Measurements from ENCODE around the gene ETV5.

The ETV5 gene

DNA sequence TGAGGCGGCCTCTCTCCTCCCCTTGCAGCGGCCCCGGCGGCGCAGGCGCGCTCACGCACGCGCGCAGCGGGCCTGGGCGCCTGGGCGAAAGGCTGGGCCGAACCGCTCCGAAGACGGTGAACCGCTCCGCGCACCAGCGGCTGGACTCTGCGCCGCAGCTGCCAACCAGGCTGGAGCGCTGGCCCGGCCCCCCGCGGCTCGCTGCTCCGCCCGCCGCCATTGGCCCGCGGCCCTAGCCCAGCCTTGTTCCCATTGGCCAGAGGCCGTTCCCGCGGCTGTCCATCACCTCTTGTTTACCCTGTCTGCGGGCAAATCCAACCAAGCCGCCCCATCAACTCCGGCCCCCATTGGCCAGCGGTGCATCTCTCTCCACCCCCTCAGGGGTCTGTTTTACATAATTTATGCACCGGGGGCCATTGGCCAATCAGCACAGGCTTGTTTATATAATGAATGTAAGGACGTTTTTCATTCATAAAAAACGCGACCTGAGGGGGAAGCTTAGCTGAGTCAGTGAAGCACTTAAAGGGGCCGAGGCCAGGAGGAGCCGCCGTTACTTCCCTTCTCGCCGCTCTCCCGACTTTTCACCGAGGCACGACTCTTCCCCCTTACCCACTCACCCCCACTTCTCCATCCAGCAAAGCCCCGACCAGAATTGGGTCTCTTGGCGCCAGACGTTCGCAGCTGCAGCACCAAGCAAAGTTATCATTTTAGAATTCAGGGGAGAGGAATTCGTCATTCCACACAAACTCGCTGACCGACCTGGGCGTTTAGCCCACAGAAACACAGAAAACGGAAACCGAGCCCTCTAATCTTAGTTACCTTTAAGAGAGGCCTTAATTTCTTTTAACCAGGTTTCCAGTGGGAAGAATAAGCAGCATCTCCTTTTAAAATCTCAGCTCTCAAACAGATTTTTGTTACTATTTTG is at the start of gene ETV5:
Gene ETV5 (minus strand): TSS at position 149 of the 925 bp plus-strand sequence. CDS start 3,221 bp downstream, outside the sequence.
- H3K27me3 Mint-ChIP-seq (ENCODE audit: low read depth), result peaks cover 85% of the 10 kb centered on the region

DNA sequence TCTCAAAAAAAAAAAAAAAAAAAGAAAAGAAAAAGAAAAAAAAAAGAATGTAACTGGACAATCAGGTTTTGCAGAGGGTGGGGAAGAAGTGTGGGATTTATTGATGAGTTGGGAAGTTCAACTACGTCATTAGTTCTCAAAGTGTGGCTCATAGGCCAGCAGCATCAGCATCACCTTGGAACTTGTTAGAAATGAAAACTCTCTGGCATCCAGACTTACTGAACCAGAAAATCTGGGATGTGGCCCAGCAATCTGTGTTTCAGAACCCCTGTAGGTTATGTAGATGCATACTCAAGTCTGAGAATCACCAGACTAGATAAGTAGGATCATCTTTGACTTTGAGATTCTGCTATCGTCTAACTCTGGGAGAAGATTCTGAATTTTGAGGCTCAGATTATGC is 45.8 kb upstream of the ETV5 start:
- no peak for DNase-seq (ENCODE audit: low spot score)
- Mint-ChIP-seq H3K4me3 (no peak overlapping the region), H3K36me3 (ENCODE audit: low read depth) (no peaks in the 10 kb centered on the region)

More for the DNA sequence above, at the start of gene ETV5:
- H3K4me3 Mint-ChIP-seq, result peak within 1 kb of the TSS; percentile 89
- H3K9me3 Mint-ChIP-seq, result no peaks in the 10 kb centered on the region
- peak within 1 kb of the TSS; percentile 34 for H3K27ac Mint-ChIP-seq
- DNase-seq (ENCODE audit: low spot score), result peak; percentile 91
- H3K4me1 Mint-ChIP-seq (ENCODE audit: low read depth), result peaks cover 27% of the 10 kb centered on the region
- H3K36me3 Mint-ChIP-seq (ENCODE audit: low read depth), result no peaks in the 10 kb centered on the region

GRCh38 chr3:186152889-186153292 is 44.0 kb upstream of the ETV5 start:
- H3K27me3 Mint-ChIP-seq (ENCODE audit: low read depth), result peaks cover 51% of the 10 kb centered on the region
- DNase-seq (ENCODE audit: low spot score), result no peak
- no peak overlapping the region for H3K27ac Mint-ChIP-seq
- no peaks in the 10 kb centered on the region for H3K9me3 Mint-ChIP-seq
- H3K36me3 Mint-ChIP-seq (ENCODE audit: low read depth), result no peaks in the 10 kb centered on the region
- H3K4me1 Mint-ChIP-seq (ENCODE audit: low read depth), result peaks cover 6% of the 10 kb centered on the region
- H3K4me3 Mint-ChIP-seq, result no peak overlapping the region

More for the DNA sequence above, 45.8 kb upstream of the ETV5 start:
- peaks cover 52% of the 10 kb centered on the region for H3K27me3 Mint-ChIP-seq (ENCODE audit: low read depth)
- peaks cover 6% of the 10 kb centered on the region for H3K4me1 Mint-ChIP-seq (ENCODE audit: low read depth)
- H3K27ac Mint-ChIP-seq, result no peak overlapping the region
- no peaks in the 10 kb centered on the region for H3K9me3 Mint-ChIP-seq

DNA sequence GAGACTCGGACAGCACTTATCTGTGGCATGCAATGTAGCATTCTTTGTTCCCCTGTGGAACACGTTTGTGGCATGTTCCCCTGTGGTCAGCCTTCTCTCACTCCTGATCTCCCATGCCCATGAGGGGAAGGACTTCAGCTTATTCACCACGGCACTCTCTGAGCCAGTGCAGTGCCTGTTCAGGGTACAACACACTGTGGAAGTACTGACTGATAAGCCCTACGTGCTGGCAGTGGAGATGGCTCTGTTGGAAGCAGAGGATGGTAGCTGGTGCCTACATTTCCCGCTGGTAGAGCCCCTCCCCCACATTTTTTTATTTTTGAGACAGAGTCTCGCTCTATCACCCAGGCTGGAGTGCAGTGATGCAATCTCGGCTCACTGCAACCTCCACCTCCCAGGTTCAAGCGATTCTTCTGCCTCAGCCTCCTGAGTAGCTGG is 43.5 kb upstream of the ETV5 start:
- Mint-ChIP-seq H3K27me3 (ENCODE audit: low read depth) (peaks cover 49% of the 10 kb centered on the region), H3K4me1 (ENCODE audit: low read depth) (peaks cover 6% of the 10 kb centered on the region), H3K4me3 (no peak overlapping the region)

DNA sequence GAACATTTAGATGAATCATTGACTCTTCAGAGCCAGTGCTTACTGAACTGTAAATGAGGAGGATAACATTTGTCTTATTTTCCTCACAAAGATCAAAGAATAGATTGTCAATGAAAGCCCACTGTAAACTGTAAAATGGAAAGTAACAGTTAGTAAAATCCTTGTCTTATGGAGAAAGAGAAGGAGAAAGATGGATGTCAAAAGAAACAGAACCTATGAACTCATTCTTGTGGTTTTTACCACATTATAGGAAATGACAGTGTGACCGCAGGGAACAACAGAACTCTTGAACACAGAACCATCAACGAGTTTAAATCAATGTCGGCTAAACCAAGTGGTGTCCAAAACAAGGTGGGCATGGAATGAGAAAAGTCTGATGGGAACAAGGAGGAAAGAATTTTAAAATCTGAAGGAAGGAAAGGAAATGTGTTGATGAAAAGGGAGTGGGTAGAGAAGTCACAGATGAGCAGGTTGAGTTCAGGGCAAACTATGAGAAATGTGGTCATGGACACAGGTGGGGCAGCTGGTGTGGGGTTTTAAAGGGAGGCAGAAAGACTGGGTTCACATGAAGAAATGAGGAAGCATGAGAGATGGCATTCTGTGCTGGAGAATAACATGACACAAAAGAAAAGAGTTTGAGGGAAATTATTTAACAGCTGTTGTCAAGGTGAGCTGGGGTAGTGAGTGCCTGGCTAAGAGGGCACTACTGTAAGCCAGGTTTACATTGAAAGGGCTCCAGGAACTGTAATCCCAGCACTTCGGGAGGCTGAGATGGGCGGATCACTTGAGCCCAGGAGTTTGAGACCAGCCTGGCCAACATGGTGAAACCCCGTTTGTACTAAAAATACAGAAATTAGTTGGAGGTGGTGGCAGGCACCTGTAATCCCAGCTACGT is 42.4 kb upstream of the ETV5 start:
- no peak overlapping the region for H3K27ac Mint-ChIP-seq
- H3K36me3 Mint-ChIP-seq (ENCODE audit: low read depth), result no peaks in the 10 kb centered on the region
- H3K27me3 Mint-ChIP-seq (ENCODE audit: low read depth), result peaks cover 53% of the 10 kb centered on the region
- H3K9me3 Mint-ChIP-seq, result no peaks in the 10 kb centered on the region
- no peak for DNase-seq (ENCODE audit: low spot score)
- H3K4me1 Mint-ChIP-seq (ENCODE audit: low read depth), result peaks cover 6% of the 10 kb centered on the region
- H3K4me3 Mint-ChIP-seq, result peak overlapping the region; percentile 25

More for the DNA sequence above, 43.5 kb upstream of the ETV5 start:
- Mint-ChIP-seq H3K9me3 (no peaks in the 10 kb centered on the region), H3K36me3 (ENCODE audit: low read depth) (no peaks in the 10 kb centered on the region), H3K27ac (no peak overlapping the region)
- DNase-seq (ENCODE audit: low spot score), result no peak

DNA sequence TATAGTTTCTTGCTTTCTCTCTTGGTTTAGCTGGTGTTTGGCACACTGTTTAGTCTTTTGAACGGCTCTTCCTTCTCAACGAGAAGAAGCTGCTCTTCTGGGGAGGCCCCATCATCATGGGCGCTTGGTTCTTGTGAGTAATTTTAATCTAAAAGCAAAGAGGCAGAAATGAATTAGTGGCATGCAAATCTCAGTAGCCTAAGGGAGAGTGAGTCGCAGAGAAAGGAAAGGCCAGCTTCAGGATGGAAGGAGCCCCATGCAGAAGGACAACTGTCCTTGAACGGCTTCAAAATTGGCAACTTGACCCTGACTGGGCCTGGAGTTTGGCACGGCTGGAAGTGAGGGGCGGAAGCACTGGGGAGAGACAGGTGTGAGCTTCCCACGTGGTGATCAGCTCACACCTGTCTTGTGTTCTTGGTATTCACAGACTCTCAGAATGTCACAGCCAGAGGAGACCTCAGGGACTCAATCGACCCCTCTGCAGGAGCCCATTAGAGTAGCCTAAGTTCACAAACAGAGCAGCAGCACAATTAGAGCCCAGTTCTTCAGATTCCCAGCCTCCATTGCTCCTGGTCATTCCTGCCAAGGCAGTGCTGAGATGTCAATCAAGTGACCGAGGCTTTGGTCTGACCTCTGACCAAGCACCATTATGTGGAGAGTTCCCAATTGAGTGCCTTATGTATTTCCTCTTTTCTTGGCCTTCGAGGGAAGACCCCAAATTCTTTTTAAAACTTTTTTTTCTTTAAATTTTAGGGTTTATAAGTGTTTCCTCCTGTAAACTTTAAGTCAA is 41.3 kb upstream of the ETV5 start:
- Mint-ChIP-seq H3K4me3 (no peak overlapping the region), H3K27ac (no peak overlapping the region), H3K9me3 (no peaks in the 10 kb centered on the region), H3K27me3 (ENCODE audit: low read depth) (peaks cover 56% of the 10 kb centered on the region), H3K36me3 (ENCODE audit: low read depth) (no peaks in the 10 kb centered on the region), H3K4me1 (ENCODE audit: low read depth) (peaks cover 6% of the 10 kb centered on the region)
- DNase-seq (ENCODE audit: low spot score), result no peak

DNA sequence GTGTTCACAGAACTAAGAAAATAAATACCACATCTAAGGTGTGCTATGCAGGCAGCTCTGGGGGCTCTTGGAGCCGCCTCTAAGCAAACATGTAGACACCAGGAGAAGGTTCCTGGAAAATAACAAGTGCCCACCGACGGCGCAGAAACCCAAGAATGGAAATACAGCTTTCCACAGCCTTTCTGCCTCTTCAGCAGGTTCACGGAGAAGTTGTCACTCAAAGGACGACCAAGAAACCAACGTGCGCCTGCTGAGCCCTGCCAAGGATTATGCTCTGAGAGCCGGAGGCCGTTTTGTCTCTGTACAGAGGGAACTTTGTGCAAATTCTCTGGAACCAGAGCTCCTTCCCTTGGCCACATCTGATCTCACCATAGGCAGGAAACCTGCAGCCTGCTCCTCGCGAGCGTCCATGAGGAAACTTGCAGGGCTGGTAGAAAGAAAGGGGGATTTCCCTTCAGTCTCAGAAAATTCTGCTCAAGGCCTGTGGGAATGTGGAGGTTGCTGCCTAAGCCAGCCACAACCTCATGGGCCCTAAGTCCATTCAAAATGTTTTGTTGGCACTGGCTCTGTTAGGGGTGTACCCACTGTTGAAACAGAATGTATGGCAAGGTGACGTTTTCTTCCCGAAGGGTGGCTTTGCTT is 40.6 kb upstream of the ETV5 start:
- H3K4me3 Mint-ChIP-seq, result no peak overlapping the region
- no peak overlapping the region for H3K27ac Mint-ChIP-seq

DNA sequence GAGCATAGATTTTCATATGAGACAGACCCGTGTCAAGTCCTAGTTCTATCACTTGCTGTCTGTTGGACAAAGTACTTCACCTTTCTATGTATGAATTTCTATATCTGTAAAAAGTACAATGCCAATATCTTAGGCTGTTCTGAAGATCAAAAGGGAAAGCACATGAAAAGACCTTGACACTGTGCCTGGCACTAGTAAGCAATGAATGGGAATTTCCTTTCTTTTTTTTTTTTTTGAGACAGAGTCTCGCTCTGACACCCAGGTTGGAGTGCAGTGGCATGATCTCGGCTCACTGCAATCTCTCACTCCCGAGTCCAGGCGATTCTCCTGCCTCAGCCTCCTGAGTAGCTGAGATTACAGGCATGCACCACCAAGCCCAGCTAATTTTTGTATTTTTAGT is 35.4 kb upstream of the ETV5 start:
- Mint-ChIP-seq H3K4me1 (ENCODE audit: low read depth) (no peaks in the 10 kb centered on the region), H3K27me3 (ENCODE audit: low read depth) (peaks cover 37% of the 10 kb centered on the region), H3K27ac (no peak overlapping the region), H3K36me3 (ENCODE audit: low read depth) (no peaks in the 10 kb centered on the region), H3K9me3 (no peaks in the 10 kb centered on the region), H3K4me3 (no peak overlapping the region)
- DNase-seq (ENCODE audit: low spot score), result no peak

More for the DNA sequence above, 40.6 kb upstream of the ETV5 start:
- H3K27me3 Mint-ChIP-seq (ENCODE audit: low read depth), result peaks cover 54% of the 10 kb centered on the region
- H3K9me3 Mint-ChIP-seq, result no peaks in the 10 kb centered on the region
- H3K4me1 Mint-ChIP-seq (ENCODE audit: low read depth), result peaks cover 6% of the 10 kb centered on the region
- H3K36me3 Mint-ChIP-seq (ENCODE audit: low read depth), result no peaks in the 10 kb centered on the region
- no peak for DNase-seq (ENCODE audit: low spot score)

- Mint-ChIP-seq H3K4me3 (no peak overlapping the region), H3K36me3 (ENCODE audit: low read depth) (no peaks in the 10 kb centered on the region), H3K4me1 (ENCODE audit: low read depth) (no peaks in the 10 kb centered on the region), H3K27me3 (ENCODE audit: low read depth) (peaks cover 35% of the 10 kb centered on the region), H3K9me3 (no peaks in the 10 kb centered on the region), H3K27ac (no peak overlapping the region)
- no peak for DNase-seq (ENCODE audit: low spot score)
Measured at GRCh38 chr3:186143250-186143649, 34.4 kb upstream of the ETV5 start.

- Mint-ChIP-seq H3K27me3 (ENCODE audit: low read depth) (peaks cover 32% of the 10 kb centered on the region), H3K4me1 (ENCODE audit: low read depth) (no peaks in the 10 kb centered on the region)
- DNase-seq (ENCODE audit: low spot score), result no peak
Measured at GRCh38 chr3:186142393-186142932, 33.6 kb upstream of the ETV5 start.

DNA sequence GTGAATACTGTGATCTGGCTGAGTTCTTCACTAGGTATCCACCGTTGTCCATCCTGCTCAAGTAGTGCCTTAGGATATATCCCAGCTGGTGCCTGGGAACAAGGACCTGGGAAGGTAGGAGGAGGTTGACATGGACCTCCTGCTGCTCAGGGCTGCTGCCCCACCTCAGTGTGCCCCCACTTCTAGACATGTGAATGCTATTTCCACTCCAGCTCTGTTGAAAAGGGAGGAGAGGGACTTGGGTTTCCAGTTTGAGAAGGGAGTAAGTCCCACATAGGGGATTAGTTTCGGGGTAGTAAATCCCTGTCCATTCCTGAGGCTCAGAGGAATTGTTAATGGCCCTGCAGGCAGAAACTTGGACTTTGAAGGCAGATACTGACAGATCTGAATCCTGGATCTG is 32.9 kb upstream of the ETV5 start:
- Mint-ChIP-seq H3K4me1 (ENCODE audit: low read depth) (no peaks in the 10 kb centered on the region), H3K9me3 (no peaks in the 10 kb centered on the region), H3K36me3 (ENCODE audit: low read depth) (no peaks in the 10 kb centered on the region), H3K27ac (no peak overlapping the region), H3K27me3 (ENCODE audit: low read depth) (peaks cover 28% of the 10 kb centered on the region), H3K4me3 (no peak overlapping the region)
- no peak for DNase-seq (ENCODE audit: low spot score)

More at GRCh38 chr3:186142393-186142932, 33.6 kb upstream of the ETV5 start:
- H3K36me3 Mint-ChIP-seq (ENCODE audit: low read depth), result no peaks in the 10 kb centered on the region
- no peak overlapping the region for H3K27ac Mint-ChIP-seq
- no peak overlapping the region for H3K4me3 Mint-ChIP-seq
- no peaks in the 10 kb centered on the region for H3K9me3 Mint-ChIP-seq

GRCh38 chr3:186138272-186138981 is 29.5 kb upstream of the ETV5 start:
- Mint-ChIP-seq H3K36me3 (ENCODE audit: low read depth) (no peaks in the 10 kb centered on the region), H3K9me3 (no peaks in the 10 kb centered on the region), H3K27me3 (ENCODE audit: low read depth) (peaks cover 24% of the 10 kb centered on the region), H3K4me3 (no peak overlapping the region), H3K27ac (no peak overlapping the region), H3K4me1 (ENCODE audit: low read depth) (no peaks in the 10 kb centered on the region)
- DNase-seq (ENCODE audit: low spot score), result no peak

All from T-helper 2 cell treated with Interferon-gamma antibody and Interleukin-4, amounts not matched to agents 5 μg/mL and 100 μg/mL, for 36 hours (primary cell).